HG02981 (cell line): ENCODE results near the gene NIPAL3.
"Not testable (repeated sequence)": the region's sequence is repeated elsewhere in the genome, so short reads cannot be mapped to it uniquely, and the experiment has no call there.

Experiments used
- ATAC-seq: cut with Tn5 transposase; IDR thresholded peaks from one replicate; pipeline ENCODE4 v1.9.1; 2021; ENCODE audit warnings: mild to moderate bottlenecking, moderate library complexity; ENCODE audit not compliant: unreplicated experiment

Gene NIPAL3

GRCh38 chr1:24455272-24455671, 39.7 kb downstream of the NIPAL3 start:
- ATAC-seq, result no peak

GRCh38 chr1:24457866-24458265, 42.3 kb downstream of the NIPAL3 start:
- ATAC-seq, result no peak

- no peak for ATAC-seq
These were observed 44.1 kb downstream of the NIPAL3 start for GRCh38 chr1:24459551-24460266.

GRCh38 chr1:24462128-24462527, 46.5 kb downstream of the NIPAL3 start:
- ATAC-seq, result not testable (repeated sequence)

- no peak for ATAC-seq
These were observed 48.5 kb downstream of the NIPAL3 start for GRCh38 chr1:24463776-24464735.

- no peak for ATAC-seq
These were observed 49.5 kb downstream of the NIPAL3 start for GRCh38 chr1:24465099-24465498.

GRCh38 chr1:24465638-24466037, 50.0 kb downstream of the NIPAL3 start:
- ATAC-seq, result no peak

GRCh38 chr1:24468685-24469316, 53.2 kb downstream of the NIPAL3 start:
- no peak for ATAC-seq

- ATAC-seq, result no peak
These were observed 55.0 kb downstream of the NIPAL3 start for GRCh38 chr1:24470592-24470991.

GRCh38 chr1:24472527-24473251, 57.1 kb downstream of the NIPAL3 start:
- ATAC-seq, result no peak

GRCh38 chr1:24474193-24474592, 58.6 kb downstream of the NIPAL3 start:
- no peak for ATAC-seq

- no peak for ATAC-seq
These were observed 60.1 kb downstream of the NIPAL3 start for GRCh38 chr1:24475700-24476099.

GRCh38 chr1:24476571-24476970, 61.0 kb downstream of the NIPAL3 start:
- ATAC-seq, result no peak

GRCh38 chr1:24477309-24477708, 61.7 kb downstream of the NIPAL3 start:
- ATAC-seq, result no peak

GRCh38 chr1:24481101-24481500, 65.5 kb downstream of the NIPAL3 start:
- ATAC-seq, result no peak

- ATAC-seq, result no peak
These were observed 66.4 kb downstream of the NIPAL3 start for GRCh38 chr1:24481843-24482610.

- no peak for ATAC-seq
These were observed 67.8 kb downstream of the NIPAL3 start for GRCh38 chr1:24483441-24483840.

GRCh38 chr1:24484199-24484598, 68.6 kb downstream of the NIPAL3 start:
- ATAC-seq, result no peak

GRCh38 chr1:24486331-24487065, 70.9 kb downstream of the NIPAL3 start:
- no peak for ATAC-seq
